Nephron (organoid): Measurements from ENCODE around the gene UBE2U.

Experiments used
- H3K27ac Mint-ChIP-seq, 3 experiments: 2 replicates each; pipeline ENCODE4 v1.8.0; 2020; ENCODE audit warnings: mixed read lengths in 3 of 3, mild to moderate bottlenecking in 2 of 3, moderate library complexity in 1 of 3
- H3K27me3 Mint-ChIP-seq: 2 replicates; pipeline ENCODE4 v1.8.0; 2021; ENCODE audit warnings: low read depth, mild to moderate bottlenecking, moderate library complexity, mixed read lengths
- H3K36me3 Mint-ChIP-seq: 2 replicates; pipeline ENCODE4 v1.8.0; 2020; ENCODE audit warnings: low read depth, mixed read lengths
- H3K4me1 Mint-ChIP-seq: 2 replicates; pipeline ENCODE4 v1.8.0; 2020; ENCODE audit warnings: mixed read lengths
- H3K4me3 Mint-ChIP-seq, 3 experiments: 2 replicates each; pipeline ENCODE4 v1.8.0; 2020; ENCODE audit warnings: mild to moderate bottlenecking in 3 of 3, mixed read lengths in 3 of 3, moderate library complexity in 2 of 3
- H3K9me3 Mint-ChIP-seq: 2 replicates; pipeline ENCODE4 v1.8.0; 2020; ENCODE audit warnings: mixed read lengths
- TF ChIP-seq, protein P1 (sequence below), 3 experiments: fragments of 200-600 bp; sonication (generic); IDR thresholded peaks; one replicate each; pipeline ENCODE4 v1.5.0; 2021; ENCODE audit warnings: antibody characterized with exemption in 3 of 3; ENCODE audit not compliant: unreplicated experiment in 3 of 3

UBE2U gene

GRCh38 chr1:64263335-64263734, 59.9 kb downstream of the UBE2U start:
- Mint-ChIP-seq H3K27ac (peak overlapping the region in 1 of 3 experiments; percentile 26), H3K9me3 (no peaks in the 10 kb centered on the region), H3K4me1 (peaks cover 11% of the 10 kb centered on the region), H3K27me3 (no peaks in the 10 kb centered on the region), H3K36me3 (no peaks in the 10 kb centered on the region), H3K4me3 (no peak overlapping the region)
- TF ChIP-seq, protein P1, sequence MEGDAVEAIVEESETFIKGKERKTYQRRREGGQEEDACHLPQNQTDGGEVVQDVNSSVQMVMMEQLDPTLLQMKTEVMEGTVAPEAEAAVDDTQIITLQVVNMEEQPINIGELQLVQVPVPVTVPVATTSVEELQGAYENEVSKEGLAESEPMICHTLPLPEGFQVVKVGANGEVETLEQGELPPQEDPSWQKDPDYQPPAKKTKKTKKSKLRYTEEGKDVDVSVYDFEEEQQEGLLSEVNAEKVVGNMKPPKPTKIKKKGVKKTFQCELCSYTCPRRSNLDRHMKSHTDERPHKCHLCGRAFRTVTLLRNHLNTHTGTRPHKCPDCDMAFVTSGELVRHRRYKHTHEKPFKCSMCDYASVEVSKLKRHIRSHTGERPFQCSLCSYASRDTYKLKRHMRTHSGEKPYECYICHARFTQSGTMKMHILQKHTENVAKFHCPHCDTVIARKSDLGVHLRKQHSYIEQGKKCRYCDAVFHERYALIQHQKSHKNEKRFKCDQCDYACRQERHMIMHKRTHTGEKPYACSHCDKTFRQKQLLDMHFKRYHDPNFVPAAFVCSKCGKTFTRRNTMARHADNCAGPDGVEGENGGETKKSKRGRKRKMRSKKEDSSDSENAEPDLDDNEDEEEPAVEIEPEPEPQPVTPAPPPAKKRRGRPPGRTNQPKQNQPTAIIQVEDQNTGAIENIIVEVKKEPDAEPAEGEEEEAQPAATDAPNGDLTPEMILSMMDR (IDR thresholded peaks at IDR 0.05; ENCODE audit: unreplicated experiment in 3 of 3), result no peak

GRCh38 chr1:64263856-64264255, 60.4 kb downstream of the UBE2U start:
- H3K4me1 Mint-ChIP-seq, result peaks cover 11% of the 10 kb centered on the region
- H3K27ac Mint-ChIP-seq, result peak overlapping the region; percentile 1 to 26 (median 12)
- no peak overlapping the region for H3K4me3 Mint-ChIP-seq
- no peaks in the 10 kb centered on the region for H3K36me3 Mint-ChIP-seq
- no peaks in the 10 kb centered on the region for H3K9me3 Mint-ChIP-seq
- H3K27me3 Mint-ChIP-seq, result no peaks in the 10 kb centered on the region
- TF ChIP-seq, protein P1 (IDR thresholded peaks at IDR 0.05; ENCODE audit: unreplicated experiment in 3 of 3), result no peak

DNA sequence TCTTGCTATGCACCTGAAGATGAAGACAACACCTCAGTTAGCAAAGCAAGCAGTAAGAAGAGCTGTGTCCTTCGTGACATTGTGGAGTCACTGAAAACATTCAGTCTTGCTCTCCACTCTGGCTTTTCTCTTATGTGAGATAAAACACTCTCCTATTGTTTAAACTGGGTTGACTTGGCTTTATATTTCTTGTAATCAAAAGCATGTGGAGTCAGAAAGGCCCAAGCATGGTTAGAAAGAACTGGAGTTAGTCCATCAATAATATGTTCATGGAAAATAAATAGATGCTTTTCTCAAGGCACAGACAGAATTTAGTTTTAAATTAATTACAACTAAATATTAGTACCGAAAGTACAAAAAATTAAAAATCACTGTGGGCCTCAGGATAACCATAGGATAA, 61.7 kb downstream of the UBE2U start:
- H3K27ac Mint-ChIP-seq, result peak overlapping the region; percentile 67 to 95 (median 78)
- H3K4me1 Mint-ChIP-seq, result peaks cover 16% of the 10 kb centered on the region
- H3K36me3 Mint-ChIP-seq, result no peaks in the 10 kb centered on the region
- H3K4me3 Mint-ChIP-seq, result no peak overlapping the region
- H3K9me3 Mint-ChIP-seq, result no peaks in the 10 kb centered on the region
- no peaks in the 10 kb centered on the region for H3K27me3 Mint-ChIP-seq
- TF ChIP-seq, protein P1 (IDR thresholded peaks at IDR 0.05; ENCODE audit: unreplicated experiment in 3 of 3), result no peak

- Mint-ChIP-seq H3K9me3 (no peaks in the 10 kb centered on the region), H3K36me3 (no peaks in the 10 kb centered on the region), H3K4me3 (no peak overlapping the region), H3K27ac (no peak overlapping the region), H3K4me1 (peaks cover 16% of the 10 kb centered on the region), H3K27me3 (no peaks in the 10 kb centered on the region)
- TF ChIP-seq, protein P1 (IDR thresholded peaks at IDR 0.05; ENCODE audit: unreplicated experiment in 3 of 3), result no peak
Observed at GRCh38 chr1:64266991-64267390, 63.6 kb downstream of the UBE2U start.

DNA sequence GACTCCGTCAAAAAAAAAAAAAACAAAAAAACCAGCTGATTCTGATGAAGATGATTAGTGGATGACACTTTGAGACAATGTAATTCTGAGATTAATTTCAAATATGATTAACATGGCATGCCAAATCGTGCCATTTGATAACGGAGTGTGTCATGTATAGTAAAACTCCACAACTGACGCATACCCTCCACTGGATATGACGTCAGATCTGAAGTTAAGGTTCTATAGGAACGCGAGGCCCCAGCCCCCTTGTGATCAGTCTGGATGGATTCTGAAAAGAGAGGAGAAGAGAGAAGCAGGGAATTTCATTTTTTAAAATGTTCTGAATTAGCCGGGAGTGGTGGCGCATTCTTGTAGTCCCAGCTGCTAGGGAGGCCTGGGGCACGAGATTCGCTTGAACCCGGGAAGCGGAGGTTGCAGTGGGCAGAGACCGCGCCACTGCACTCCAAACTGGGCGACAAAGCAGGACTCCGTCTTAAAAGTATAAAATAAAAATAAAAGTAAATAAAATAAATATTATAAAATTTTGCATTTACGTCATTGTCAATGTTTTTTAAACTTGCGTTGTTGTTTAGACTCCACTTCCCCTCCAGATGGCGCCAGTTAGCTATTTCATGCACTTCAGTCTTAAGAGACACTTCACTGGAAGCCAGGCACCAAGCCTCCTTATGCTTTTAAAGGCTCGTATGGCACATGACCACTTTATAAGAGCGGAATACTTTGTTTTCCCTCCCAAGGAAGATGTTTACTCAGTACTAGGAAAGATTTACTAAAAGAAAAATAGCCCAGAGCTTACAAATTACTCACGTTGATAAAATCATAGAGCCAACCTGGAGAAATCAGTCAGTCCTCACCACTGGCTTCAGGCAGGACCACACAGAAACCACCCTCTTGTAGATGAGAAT, 65.5 kb downstream of the UBE2U start:
- H3K27me3 Mint-ChIP-seq, result no peaks in the 10 kb centered on the region
- TF ChIP-seq, protein P1 (IDR thresholded peaks at IDR 0.05; ENCODE audit: unreplicated experiment in 3 of 3), result peak; percentile 81 to 92 (median 83)
- peak overlapping the region in 1 of 3 experiments; percentile 48 for H3K27ac Mint-ChIP-seq
- H3K9me3 Mint-ChIP-seq, result peaks cover 9% of the 10 kb centered on the region
- H3K36me3 Mint-ChIP-seq, result peaks cover 6% of the 10 kb centered on the region
- peaks cover 12% of the 10 kb centered on the region for H3K4me1 Mint-ChIP-seq
- H3K4me3 Mint-ChIP-seq, result no peak overlapping the region

DNA sequence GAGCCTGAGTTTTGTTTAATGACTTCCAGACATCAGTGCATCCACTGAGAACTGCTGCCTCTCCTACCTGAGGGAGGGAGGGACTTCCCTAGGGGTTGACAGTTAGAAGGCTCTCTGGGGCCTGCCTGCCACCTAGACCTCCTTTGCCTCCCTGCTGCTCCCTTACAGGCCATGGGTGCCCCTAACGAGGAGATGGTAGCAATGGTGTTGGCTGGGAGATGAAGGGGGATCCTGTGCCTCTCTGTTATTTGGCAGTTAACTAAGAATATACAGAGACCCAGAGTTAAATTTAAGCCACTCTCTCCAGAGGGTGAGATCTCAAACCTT, 66.1 kb downstream of the UBE2U start:
- H3K36me3 Mint-ChIP-seq, result peaks cover 6% of the 10 kb centered on the region
- peaks cover 9% of the 10 kb centered on the region for H3K4me1 Mint-ChIP-seq
- no peak overlapping the region for H3K4me3 Mint-ChIP-seq
- TF ChIP-seq, protein P1 (IDR thresholded peaks at IDR 0.05; ENCODE audit: unreplicated experiment in 3 of 3), result no peak
- H3K27ac Mint-ChIP-seq, result no peak overlapping the region
- peaks cover 10% of the 10 kb centered on the region for H3K9me3 Mint-ChIP-seq
- H3K27me3 Mint-ChIP-seq, result no peaks in the 10 kb centered on the region
